OCI-LY1 (cell line): ENCODE data around the gene MCUB.

Experiments used
- CTCF ChIP-seq: fragments of 200-600 bp; sonication (generic), shearing (Covaris generic); IDR thresholded peaks from 2 replicates; pipeline ENCODE4 v1.5.1; 2017; ENCODE audit warnings: mild to moderate bottlenecking, antibody characterized with exemption, low read length, moderate library complexity, mixed read lengths
- EZH2 ChIP-seq: fragments of 200-600 bp; sonication (generic), shearing (Covaris generic); IDR thresholded peaks from 2 replicates; pipeline ENCODE4 v1.8.0; 2017; ENCODE audit warnings: borderline replicate concordance, mixed run types, mild to moderate bottlenecking, antibody characterized with exemption, low read length, moderate library complexity, mixed read lengths

- TF ChIP-seq CTCF (no peak), EZH2 (no peak)
These were observed 49.4 kb downstream of the MCUB start for GRCh38 chr4:109609431-109609830.
